HEK293T (cell line): Measurements from ENCODE around the gene NXPH2.

ENCODE experiments used
- CTCF ChIA-PET: fragments of 350-600 bp; formaldehyde crosslinking; extraction: SDS; loops from one replicate; lab custom pipeline; 2021; ENCODE audit warnings: antibody characterized with exemption, inconsistent platforms; lab: Yijun Ruan, JAX
- POLR2A ChIA-PET: fragments of 350-600 bp; formaldehyde crosslinking; extraction: SDS; loops from one replicate; lab custom pipeline; 2020; ENCODE audit warnings: antibody characterized with exemption, inconsistent platforms; lab: Yijun Ruan, JAX
- DNase-seq: peaks from one replicate; pipeline ENCODE4 v3.0.0; 2012; ENCODE audit warnings: mixed read lengths; ENCODE audit errors: extremely low spot score
- ARNT ChIP-seq: fragments of 450-650 bp; IDR thresholded peaks from 2 replicates; pipeline ENCODE4 v1.6.1; 2017; ENCODE audit warnings: mild to moderate bottlenecking
- BHLHE40 ChIP-seq: fragments of 450-650 bp; IDR thresholded peaks from 2 replicates; pipeline ENCODE4 v1.6.1; 2016; ENCODE audit warnings: mild to moderate bottlenecking, moderate library complexity, borderline replicate concordance
- CTBP1 ChIP-seq: fragments of 450-650 bp; IDR thresholded peaks from 2 replicates; pipeline ENCODE4 v1.6.1; 2016; ENCODE audit warnings: borderline replicate concordance
- ELF4 ChIP-seq: fragments of 450-650 bp; IDR thresholded peaks from 2 replicates; pipeline ENCODE4 v1.6.1; 2017; ENCODE audit warnings: antibody characterized with exemption
- FOXA1 ChIP-seq: fragments of 450-650 bp; IDR thresholded peaks from 2 replicates; pipeline ENCODE4 v1.6.1; 2016; ENCODE audit warnings: mild to moderate bottlenecking
- FOXK2 ChIP-seq: fragments of 450-650 bp; IDR thresholded peaks from 2 replicates; pipeline ENCODE4 v1.6.1; 2016; ENCODE audit warnings: mild to moderate bottlenecking
- FOXM1 ChIP-seq: fragments of 450-650 bp; IDR thresholded peaks from 2 replicates; pipeline ENCODE4 v1.6.1; 2017; ENCODE audit warnings: mild to moderate bottlenecking, borderline replicate concordance
- HDGF ChIP-seq: fragments of 450-650 bp; IDR thresholded peaks from 2 replicates; pipeline ENCODE4 v1.6.1; 2017; ENCODE audit warnings: antibody characterized with exemption, borderline replicate concordance
- L3MBTL2 ChIP-seq: fragments of 450-650 bp; conservative IDR thresholded peaks from 2 replicates; pipeline ENCODE4 v1.6.1; 2016; ENCODE audit warnings: mild to moderate bottlenecking
- LEF1 ChIP-seq: fragments of 450-650 bp; IDR thresholded peaks from 2 replicates; pipeline ENCODE4 v1.6.1; 2017; ENCODE audit warnings: mild to moderate bottlenecking, borderline replicate concordance
- NFRKB ChIP-seq: fragments of 450-650 bp; IDR thresholded peaks from 2 replicates; pipeline ENCODE4 v1.6.1; 2016; ENCODE audit warnings: mild to moderate bottlenecking, moderate library complexity
- PKNOX1 ChIP-seq: fragments of 450-650 bp; IDR thresholded peaks from 2 replicates; pipeline ENCODE4 v1.6.1; 2016
- SP1 ChIP-seq: fragments of 450-650 bp; IDR thresholded peaks from 2 replicates; pipeline ENCODE4 v1.6.1; 2017
- SUZ12 ChIP-seq: fragments of 450-650 bp; IDR thresholded peaks from 2 replicates; pipeline ENCODE4 v1.6.1; 2016; ENCODE audit warnings: mild to moderate bottlenecking
- TARDBP ChIP-seq: fragments of 450-650 bp; IDR thresholded peaks from 2 replicates; pipeline ENCODE4 v1.6.1; 2016
- ZNF384 ChIP-seq: fragments of 450-650 bp; IDR thresholded peaks from 2 replicates; pipeline ENCODE4 v1.6.1; 2016

The NXPH2 gene

GRCh38 chr2:138712212-138712979, 67.8 kb downstream of the NXPH2 start:
- ChIA-PET CTCF (interaction anchor here (0.7 kb wide), 1 partner anchor 55 kb away, joined by 4 read pairs; no protein-coding TSS in a partner anchor), POLR2A (no interaction called here)
- DNase-seq, result no peak
- TF ChIP-seq PKNOX1, result no peak
- no peak for TF ChIP-seq HDGF
- no peak for TF ChIP-seq ARNT
- no peak for TF ChIP-seq SUZ12
- no peak for TF ChIP-seq NFRKB
- TF ChIP-seq FOXA1, result no peak
- TF ChIP-seq FOXK2, result no peak

DNA sequence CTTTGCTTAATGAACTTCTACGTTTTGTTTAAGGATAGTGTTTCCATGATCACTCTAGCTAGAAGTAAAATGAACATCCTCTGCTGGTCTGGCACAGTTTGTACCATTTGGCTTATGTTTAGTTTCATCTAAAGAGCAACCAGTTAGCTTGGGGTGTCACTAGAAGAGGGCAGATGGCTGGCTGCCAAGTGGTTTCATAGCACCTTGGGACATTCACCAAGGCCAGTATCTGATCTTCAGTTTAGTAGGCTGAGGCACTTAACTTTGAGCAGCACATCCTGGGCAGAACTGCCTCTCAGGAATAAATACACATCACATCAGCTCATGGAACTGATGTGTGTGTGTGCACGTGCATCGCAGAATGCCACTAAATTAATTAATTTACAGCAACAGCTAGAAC, 68.4 kb downstream of the NXPH2 start:
- ChIA-PET POLR2A (no interaction called here), CTCF (no interaction called here)
- TF ChIP-seq SUZ12 (no peak), ELF4 (no peak), HDGF (no peak), BHLHE40 (no peak), TARDBP (no peak), FOXK2 (no peak), L3MBTL2 (no peak), LEF1 (no peak), FOXM1 (no peak)
- DNase-seq, result no peak

GRCh38 chr2:138708682-138709241, 71.4 kb downstream of the NXPH2 start:
- POLR2A ChIA-PET, result interaction anchor here (0.8 kb wide), 1 partner anchor 11 kb away, joined by 3 read pairs; no protein-coding TSS in a partner anchor
- no peak for DNase-seq
- CTCF ChIA-PET, result no interaction called here
- no peak for TF ChIP-seq TARDBP
- TF ChIP-seq ELF4, result no peak
- no peak for TF ChIP-seq SP1
- TF ChIP-seq ARNT, result no peak
- no peak for TF ChIP-seq BHLHE40
- TF ChIP-seq FOXM1, result no peak
- no peak for TF ChIP-seq L3MBTL2
- no peak for TF ChIP-seq ZNF384
- no peak for TF ChIP-seq SUZ12
- no peak for TF ChIP-seq HDGF
- no peak for TF ChIP-seq NFRKB
- no peak for TF ChIP-seq CTBP1
- no peak for TF ChIP-seq LEF1

- ChIA-PET CTCF (no interaction called here), POLR2A (no interaction called here)
- no peak for TF ChIP-seq ZNF384
- no peak for TF ChIP-seq HDGF
- TF ChIP-seq FOXA1, result no peak
- no peak for TF ChIP-seq TARDBP
- no peak for DNase-seq
These were observed 72.7 kb downstream of the NXPH2 start for GRCh38 chr2:138707392-138708074.

GRCh38 chr2:138703242-138703641, 76.9 kb downstream of the NXPH2 start:
- POLR2A ChIA-PET, result no interaction called here
- no peak for TF ChIP-seq HDGF
- TF ChIP-seq ZNF384, result no peak
- TF ChIP-seq SUZ12, result no peak
- no peak for TF ChIP-seq L3MBTL2
- no peak for TF ChIP-seq TARDBP
- TF ChIP-seq ARNT, result no peak
- no peak for TF ChIP-seq BHLHE40
- TF ChIP-seq PKNOX1, result no peak
- no peak for TF ChIP-seq FOXK2
- TF ChIP-seq FOXM1, result no peak
- TF ChIP-seq SP1, result no peak
- TF ChIP-seq LEF1, result no peak
- TF ChIP-seq ELF4, result no peak
- no peak for TF ChIP-seq NFRKB
- TF ChIP-seq FOXA1, result no peak
- TF ChIP-seq CTBP1, result no peak
- CTCF ChIA-PET, result no interaction called here
- no peak for DNase-seq

DNA sequence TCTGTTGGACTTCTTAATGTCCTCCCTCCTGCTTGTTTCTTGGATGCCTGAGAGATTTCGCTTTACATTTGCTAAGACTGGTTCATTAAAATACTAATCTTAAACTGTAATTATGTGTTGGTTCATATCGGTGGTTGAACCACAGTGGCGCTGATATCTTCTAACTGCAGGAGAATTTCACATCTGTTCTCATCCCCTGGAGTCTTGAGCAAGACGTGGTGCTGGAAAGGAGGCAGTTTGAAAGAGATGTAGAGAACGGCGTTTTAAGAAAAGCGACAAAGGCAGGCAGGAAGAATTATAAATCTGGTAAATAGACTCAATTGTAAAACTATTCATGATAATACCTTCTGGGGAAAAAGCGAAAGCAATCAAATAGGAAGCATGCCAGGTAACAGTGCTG, 79.5 kb downstream of the NXPH2 start:
- CTCF ChIA-PET, result no interaction called here
- TF ChIP-seq L3MBTL2, result no peak
- POLR2A ChIA-PET, result no interaction called here
- DNase-seq, result no peak

GRCh38 chr2:138699421-138699820, 80.8 kb downstream of the NXPH2 start:
- TF ChIP-seq ZNF384 (no peak), BHLHE40 (no peak), ARNT (no peak), SUZ12 (no peak), L3MBTL2 (no peak), LEF1 (no peak), HDGF (no peak), FOXA1 (no peak), FOXM1 (no peak), CTBP1 (no peak), PKNOX1 (no peak), FOXK2 (no peak), ELF4 (no peak), NFRKB (no peak)
- DNase-seq, result no peak
- ChIA-PET POLR2A (no interaction called here), CTCF (no interaction called here)
